Kidney (tissue), 14 donors: ENCODE data around the gene EGFR. TPM values are rescaled to one million over a fixed set of nuclear protein-coding genes. Genes with fewer than 3 reads are reported as not detected.

Experiments
- DNase-seq, 5 donors: peaks; one replicate each; pipeline ENCODE4 v3.0.0-alpha.2; 2013 to 2020
- FAIRE-seq: peaks from 2 replicates; lab custom pipeline; 2012; peaks lifted over from hg19 to GRCh38; lab: Jason Lieb, UNC
- H3K27ac ChIP-seq, 2 donors: one replicate each; pipeline ENCODE4 v1.7.0; 2013; ENCODE audit warnings: low read depth in 2 of 2, low read length in 2 of 2, inconsistent platforms in 1 of 2
- H3K27me3 ChIP-seq: one replicate; pipeline ENCODE4 v1.7.1; 2013; ENCODE audit warnings: low read length, inconsistent platforms; ENCODE audit not compliant: control insufficient read depth, insufficient read depth
- H3K36me3 ChIP-seq, 3 donors: one replicate each; pipeline versions ENCODE4 v1.7.0 to v1.7.1; 2013; ENCODE audit warnings: low read length in 3 of 3, control low read depth in 1 of 3, inconsistent platforms in 1 of 3; ENCODE audit not compliant: insufficient read depth in 3 of 3, control insufficient read depth in 2 of 3
- H3K4me1 ChIP-seq, 3 donors: one replicate each; pipeline versions ENCODE4 v1.7.0 to v1.7.1; 2013; ENCODE audit warnings: low read length in 3 of 3, inconsistent platforms in 1 of 3, low read depth in 1 of 3; ENCODE audit not compliant: control insufficient read depth in 2 of 3, insufficient read depth in 2 of 3
- H3K4me3 ChIP-seq, 3 donors: one replicate each; pipeline versions ENCODE4 v1.7.0 to v1.8.1; 2013; ENCODE audit warnings: low read length in 3 of 3, control low read depth in 1 of 3, inconsistent platforms in 1 of 3
- H3K9ac ChIP-seq, 3 donors: one replicate each; pipeline versions ENCODE4 v1.7.0 to v1.7.1; 2013; ENCODE audit warnings: low read length in 3 of 3, control low read depth in 1 of 3, inconsistent platforms in 1 of 3
- H3K9me3 ChIP-seq, 3 donors: one replicate each; pipeline versions ENCODE4 v1.7.0 to v1.7.1; 2013; ENCODE audit warnings: low read length in 3 of 3, control low read depth in 1 of 3, inconsistent platforms in 1 of 3; ENCODE audit not compliant: control insufficient read depth in 2 of 3, insufficient read depth in 1 of 3
- CTCF ChIP-seq: IDR thresholded peaks from 3 replicates; pipeline ENCODE4 v1.5.1; 2012; ENCODE audit warnings: mild to moderate bottlenecking, moderate library complexity, borderline replicate concordance; ENCODE audit not compliant: insufficient read depth; ENCODE audit errors: extremely low read depth
- intact Hi-C: fragments of 100-400 bp; cut with DNase I; formaldehyde crosslinking; loops from one replicate; pipeline ENCODE4 v1.11.1; 2022
- polyA plus RNA-seq: library from polyadenylated mRNA; stranded (reverse); fragments of 350-450 nt; fragmentation: Illumina TruSeq; extraction: RNeasy Lipid Tissue Mini Kit (QIAGEN cat#74804); gene quantifications from one replicate; pipeline ENCODE4 v1.2.3, GENCODE V29; 2014; ENCODE audit warnings: low read depth, low replicate concordance; ENCODE audit not compliant: insufficient read depth
- total RNA-seq: library from RNA; stranded (reverse); fragmentation: NEBNext Ultra II Directional; extraction: Animal tissue kit (Norgen Biotek cat#: 25700); gene quantifications from one replicate; pipeline ENCODE4 v1.2.1, GENCODE V29; 2021
- donor health status: control.
- donor health status: control.
- donor health status: control.
- donor health status: control.
- donor health status: control.
- donor health status: DM: yes; HTN: yes; CAD: no.
- donor health status: Normal renal cell carcinoma (clear cell type).

The EGFR gene
- total and polyA plus RNA-seq, 2 donors from 2014 or later, result 5.9 to 61.3 TPM

- no peak overlapping the region for H3K4me3 ChIP-seq
- intact Hi-C loops, result no loop called here
- FAIRE-seq (no peak), DNase-seq (peak in 1 of 5 donors; percentile 34)
- H3K4me1 ChIP-seq, result peaks cover 10 to 27% (median 16%) of the 10 kb centered on the region in 3 donors
- H3K27ac ChIP-seq, result no peak overlapping the region
- H3K9me3 ChIP-seq, result no peaks in the 10 kb centered on the region
- TF ChIP-seq CTCF, result no peak
- H3K9ac ChIP-seq, result no peak overlapping the region
- no peaks in the 10 kb centered on the region for H3K27me3 ChIP-seq
- H3K36me3 ChIP-seq, result no peaks in the 10 kb centered on the region
Observed at GRCh38 chr7:55066938-55067337, 48.1 kb downstream of the EGFR start.

- no peaks in the 10 kb centered on the region for H3K36me3 ChIP-seq
- intact Hi-C loops, result no loop called here
Observed at GRCh38 chr7:55067748-55068147, 48.9 kb downstream of the EGFR start.

GRCh38 chr7:55069271-55069792 lies 50.5 kb downstream of the EGFR start:
- Histone ChIP-seq H3K36me3 (no peaks in the 10 kb centered on the region), H3K9ac (no peak overlapping the region), H3K4me1 (peaks cover 10 to 36% (median 24%) of the 10 kb centered on the region in 3 donors), H3K4me3 (no peak overlapping the region), H3K9me3 (no peaks in the 10 kb centered on the region), H3K27me3 (no peaks in the 10 kb centered on the region), H3K27ac (peak overlapping the region in 1 of 2 donors; percentile 33)
- intact Hi-C loops, result no loop called here
- FAIRE-seq (no peak), DNase-seq (peak in 1 of 5 donors; percentile 39)
- TF ChIP-seq CTCF, result no peak

More at GRCh38 chr7:55067748-55068147, 48.9 kb downstream of the EGFR start:
- DNase-seq, result peak in 1 of 5 donors; percentile 20
- no peak for FAIRE-seq
- H3K4me1 ChIP-seq, result peaks cover 10 to 27% (median 16%) of the 10 kb centered on the region in 3 donors
- no peaks in the 10 kb centered on the region for H3K9me3 ChIP-seq
- H3K9ac ChIP-seq, result no peak overlapping the region
- no peak overlapping the region for H3K27ac ChIP-seq
- no peaks in the 10 kb centered on the region for H3K27me3 ChIP-seq
- H3K4me3 ChIP-seq, result no peak overlapping the region
- no peak for TF ChIP-seq CTCF
